PC-9 (cell line): Measurements from ENCODE around the gene SLC12A9.

Experiments
- CTCF ChIP-seq: fragments of 200-600 bp; sonication (generic); conservative IDR thresholded peaks from 2 replicates; pipeline ENCODE4 v1.6.1; 2017; ENCODE audit warnings: mixed run types, antibody characterized with exemption, mild to moderate bottlenecking, moderate library complexity
- EZH2 ChIP-seq: fragments of 200-600 bp; sonication (generic); IDR thresholded peaks from 2 replicates; pipeline ENCODE4 v1.8.0; 2017; ENCODE audit warnings: antibody characterized with exemption, low read depth

GRCh38 chr7:100860702-100861615 is 8.4 kb downstream of the SLC12A9 start:
- TF ChIP-seq CTCF (no peak), EZH2 (no peak)
